Activated CD4-positive, alpha-beta T cell treated with anti-CD3 and anti-CD28 coated beads, Interleukin-10, Interleukin-2, amounts not matched to agents 100 ng/mL and 50 ng/mL, durations not matched to agents 16 hours and 8 hours (primary cell): Measurements from ENCODE around the gene KCNQ1.

Experiments used
- DNase-seq: peaks from one replicate; pipeline ENCODE4 v3.0.0-alpha.2; 2020

The KCNQ1 gene

DNA sequence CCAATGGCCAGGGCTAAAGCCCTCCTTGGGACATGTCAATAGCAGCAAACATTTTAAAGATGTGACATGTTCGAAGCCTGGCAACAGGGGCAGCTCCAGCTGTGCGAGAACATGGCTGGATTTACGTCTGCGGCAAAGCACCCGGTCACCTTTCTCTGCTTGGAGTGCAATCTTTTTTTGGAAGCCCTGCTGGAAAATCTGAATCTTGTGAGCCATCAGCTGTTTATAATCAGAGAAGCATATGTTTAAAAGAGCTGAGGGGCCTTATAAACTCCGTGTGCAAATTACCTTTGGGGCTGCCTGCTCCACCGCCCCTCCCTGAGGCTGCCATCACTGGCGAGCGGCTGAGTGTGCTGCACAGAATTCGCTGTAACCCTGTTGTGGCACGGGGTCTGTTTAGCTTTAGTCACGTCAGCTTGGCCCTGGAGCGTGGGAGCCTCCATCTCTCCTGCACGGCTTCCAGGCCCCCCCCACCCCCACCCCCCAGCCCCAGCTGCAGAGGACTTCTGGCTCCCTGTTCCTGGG is 264.0 kb downstream of the KCNQ1 start:
- DNase-seq, result no peak

DNA sequence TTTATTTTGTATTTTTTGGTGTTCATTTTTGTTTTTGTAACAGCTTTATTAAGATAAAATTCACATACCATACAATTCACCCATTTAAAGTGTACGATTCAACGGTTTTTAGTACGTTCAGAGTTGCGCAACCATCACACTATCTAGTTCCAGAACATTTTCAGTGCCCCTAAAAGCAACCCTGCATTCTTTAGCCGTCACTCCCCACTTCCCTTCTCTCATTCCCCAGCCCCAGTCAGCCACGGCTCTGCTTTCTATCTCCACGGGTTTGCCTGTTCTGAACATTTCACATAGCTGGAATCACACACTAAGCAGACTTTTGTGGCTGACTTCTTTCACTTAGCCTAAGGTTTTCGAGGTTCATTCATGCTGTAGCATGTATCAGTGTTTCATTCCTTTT is 264.6 kb downstream of the KCNQ1 start:
- no peak for DNase-seq

DNA sequence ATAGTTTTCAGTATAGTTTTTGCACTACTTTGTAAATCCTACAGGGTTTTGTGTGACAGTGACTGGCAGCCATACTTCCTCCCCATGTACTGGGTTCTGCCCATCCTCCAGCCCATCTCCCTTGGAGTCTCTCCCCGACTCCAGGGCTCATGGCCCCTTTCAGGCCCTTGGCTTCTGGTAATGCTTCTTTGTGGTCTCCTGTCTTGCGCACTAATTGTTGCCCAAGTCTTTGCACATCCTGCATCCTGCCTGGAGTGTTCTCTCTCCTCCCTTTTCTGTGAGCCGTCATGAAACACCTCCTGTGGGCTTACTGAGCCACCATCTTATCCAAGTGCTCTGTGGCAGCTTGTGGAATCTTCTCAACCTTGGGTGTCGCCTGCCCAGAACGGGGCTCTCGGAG is 266.4 kb downstream of the KCNQ1 start:
- no peak for DNase-seq

DNA sequence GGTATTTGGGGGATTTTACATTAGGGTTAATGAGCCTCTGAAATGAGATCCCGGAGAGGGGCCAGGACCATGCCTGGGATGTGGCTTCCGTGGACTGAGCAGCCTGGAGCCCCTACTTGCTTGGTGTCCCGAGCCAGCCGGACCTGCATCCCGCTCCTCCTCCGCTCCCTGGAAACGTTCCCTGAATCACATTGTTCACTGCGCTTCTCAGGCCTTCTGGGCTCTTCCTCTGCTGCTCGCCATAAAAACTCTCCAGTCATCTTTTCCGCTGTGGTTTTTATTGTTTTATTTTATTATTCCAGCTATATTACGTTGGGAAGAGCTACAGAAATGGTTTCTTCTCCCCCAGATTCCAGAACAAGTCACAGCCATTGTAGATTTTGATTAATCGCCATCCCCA is 268.3 kb downstream of the KCNQ1 start:
- DNase-seq, result no peak

DNA sequence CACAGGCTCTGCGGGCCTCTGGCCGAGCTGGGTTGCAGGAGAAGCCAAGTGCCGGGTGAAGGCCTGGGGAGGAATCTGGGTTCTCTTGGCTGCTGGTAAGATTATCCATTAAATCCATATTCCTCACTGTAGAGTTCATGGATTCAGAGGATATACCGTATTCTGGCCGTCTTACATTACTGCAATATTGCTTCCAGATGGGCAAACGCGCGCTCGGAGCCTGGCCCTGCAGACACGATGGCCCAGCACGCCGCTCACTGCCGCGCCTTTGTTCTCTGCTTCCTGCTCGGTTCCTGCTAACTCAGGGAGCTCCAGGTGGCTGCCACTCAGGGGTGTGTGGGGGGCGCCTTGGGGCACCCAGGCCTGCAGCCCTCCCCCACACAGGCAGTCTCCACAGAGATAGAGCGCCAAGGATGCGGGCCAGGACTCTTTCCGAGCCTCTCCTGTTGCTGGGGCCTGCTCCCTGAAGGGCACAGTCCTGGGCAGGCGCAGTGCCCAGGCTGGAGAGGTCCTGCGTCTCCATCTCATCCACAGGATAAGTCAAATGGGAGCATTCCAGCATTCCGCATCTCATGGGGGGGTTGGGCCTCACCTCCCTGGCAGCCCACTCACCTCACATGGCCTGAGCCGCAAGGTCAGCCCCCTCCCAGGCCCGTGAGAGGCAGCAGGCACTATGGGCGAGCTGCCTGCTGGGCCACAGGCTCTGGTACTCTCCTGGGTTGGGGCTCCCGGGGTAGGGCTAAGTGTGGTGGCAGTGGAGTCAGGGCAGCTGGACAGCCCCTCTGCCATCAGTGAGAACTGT is 269.1 kb downstream of the KCNQ1 start:
- DNase-seq, result no peak

DNA sequence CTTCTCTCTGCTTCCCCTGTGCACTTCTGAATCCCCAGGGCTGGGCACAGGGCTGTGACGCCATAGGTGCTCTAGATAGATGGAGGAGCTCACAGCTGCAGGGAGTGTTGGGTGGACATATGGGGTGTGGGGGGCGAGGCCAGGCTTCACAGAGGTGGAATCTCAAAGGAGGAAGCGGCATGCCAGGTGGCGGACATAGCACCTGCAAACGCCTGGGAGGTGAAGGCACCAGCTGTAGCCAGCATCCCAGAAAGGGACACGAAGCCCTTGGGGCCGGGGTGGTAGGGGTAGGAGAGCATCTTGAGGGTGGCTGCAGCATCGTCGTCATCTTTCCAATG is 269.6 kb downstream of the KCNQ1 start:
- no peak for DNase-seq

DNA sequence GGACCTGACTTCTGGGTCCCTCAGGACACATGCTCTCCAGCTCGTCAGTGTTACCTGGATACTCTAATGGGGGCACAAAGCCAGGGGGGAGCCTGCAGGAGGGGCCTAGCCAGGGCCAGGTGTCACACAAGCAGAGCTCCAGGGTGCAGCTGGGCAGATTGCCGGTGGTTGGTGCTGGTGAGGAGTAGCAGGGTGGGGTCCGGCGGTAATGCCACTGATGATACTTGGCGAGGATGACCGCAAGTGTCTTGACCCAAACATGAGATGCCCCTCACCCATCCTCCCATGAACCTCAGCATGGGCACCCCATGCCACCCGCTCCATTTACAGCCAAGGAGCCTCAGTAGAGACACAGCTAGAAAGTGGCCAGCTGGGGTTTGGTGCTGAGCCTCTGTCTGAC is 270.1 kb downstream of the KCNQ1 start:
- DNase-seq, result no peak

DNA sequence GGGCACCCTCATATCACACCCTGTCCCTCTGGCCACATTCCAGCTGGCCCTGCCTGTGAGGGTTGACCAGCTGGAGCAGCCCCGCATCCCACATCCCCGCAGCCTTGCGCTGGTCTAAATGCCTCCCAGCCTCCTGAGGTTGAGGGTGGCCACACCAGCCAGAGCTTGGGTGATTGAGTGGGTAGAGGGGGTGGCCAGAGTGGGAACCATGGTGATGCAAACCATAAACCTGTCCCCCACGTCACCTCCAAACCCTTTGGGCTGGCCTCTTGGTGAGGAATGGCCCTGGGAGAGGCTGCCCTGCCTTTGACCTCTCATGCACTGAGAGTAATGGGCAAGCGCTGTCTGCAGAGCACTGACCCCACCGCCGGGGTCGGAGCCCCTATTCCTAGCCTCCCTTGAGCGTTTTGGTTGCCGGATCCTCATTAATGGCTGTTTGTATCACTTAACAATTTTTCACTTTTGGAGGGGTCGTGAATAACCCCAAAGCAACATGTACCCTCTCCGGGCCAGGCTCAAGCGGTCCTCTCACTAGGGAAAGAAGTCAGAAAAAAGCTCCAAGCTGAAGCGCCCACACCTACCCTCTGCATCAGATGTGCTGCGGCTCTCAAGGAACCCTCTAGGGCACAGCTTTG is 271.0 kb downstream of the KCNQ1 start:
- DNase-seq, result no peak

DNA sequence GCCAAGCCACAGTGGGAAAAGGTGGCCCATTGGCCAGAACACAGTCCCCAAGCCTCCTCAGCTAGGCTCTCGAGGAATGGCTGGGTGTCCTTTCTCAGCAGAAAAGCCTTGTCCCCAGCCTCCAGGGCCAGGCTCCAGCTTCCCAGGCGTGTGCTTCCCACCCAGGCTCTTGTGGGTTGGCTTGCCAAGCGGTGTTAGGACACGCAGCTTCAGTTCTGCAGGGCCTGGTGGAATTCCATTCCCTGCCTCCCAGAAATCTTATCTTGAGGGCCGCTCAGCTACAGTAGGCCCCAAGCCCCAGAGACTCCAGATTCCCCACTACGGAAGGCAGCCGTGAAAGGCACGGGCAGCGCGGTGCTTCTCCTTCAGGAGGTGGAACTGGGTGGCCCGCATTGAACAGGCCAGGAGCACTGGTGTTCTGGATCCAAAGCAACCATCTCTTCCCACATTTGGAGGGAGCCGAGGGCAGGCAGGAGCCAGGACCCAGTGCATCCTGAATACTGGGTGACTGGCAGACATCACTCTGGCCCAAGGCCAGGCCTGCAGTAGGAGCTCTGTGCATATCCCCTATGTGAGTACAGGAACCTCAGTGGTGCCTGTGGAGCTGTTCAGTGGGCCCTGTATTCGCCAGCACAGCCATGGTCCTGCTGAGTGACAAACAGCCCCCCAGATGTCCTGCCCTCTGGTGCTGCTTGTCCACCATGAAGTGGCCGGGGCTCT is 271.7 kb downstream of the KCNQ1 start:
- DNase-seq, result no peak

DNA sequence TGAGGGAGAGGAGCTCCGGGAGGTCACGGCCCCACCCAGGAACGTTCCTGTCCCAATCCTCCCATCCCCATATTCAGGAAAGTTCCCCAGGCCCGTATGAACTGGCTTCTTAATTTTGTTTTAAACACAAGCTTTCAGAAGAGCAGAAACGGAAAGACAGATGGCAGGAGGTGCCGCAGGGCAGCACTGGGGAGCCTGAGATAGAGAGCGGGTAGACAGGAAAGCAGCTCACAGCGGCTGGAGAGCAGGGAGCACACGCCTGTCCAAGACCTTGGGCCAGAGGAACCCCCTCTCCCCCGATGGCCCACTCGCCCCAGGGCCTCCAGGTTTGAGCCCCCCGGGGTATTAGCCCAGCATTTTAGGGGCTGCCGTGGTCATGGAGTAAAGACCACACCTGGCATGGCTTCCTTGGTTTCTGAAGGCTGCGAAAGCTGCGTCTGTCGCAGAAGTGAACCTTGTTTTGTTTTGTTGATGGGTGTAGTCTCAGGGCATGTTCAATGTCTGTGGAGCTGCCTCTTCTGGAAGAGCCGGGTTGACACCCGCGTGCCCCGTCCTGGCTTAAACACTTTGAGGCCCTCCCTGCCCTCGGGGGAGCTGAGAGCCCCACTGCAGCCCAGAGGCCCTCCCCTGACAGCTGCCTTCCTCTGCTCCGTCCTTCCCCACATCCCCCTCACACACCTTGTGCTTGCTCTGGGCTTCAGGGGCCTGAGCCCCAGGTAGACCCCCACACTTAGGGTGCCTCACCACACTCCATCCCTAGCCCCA is 272.9 kb downstream of the KCNQ1 start:
- DNase-seq, result no peak

DNA sequence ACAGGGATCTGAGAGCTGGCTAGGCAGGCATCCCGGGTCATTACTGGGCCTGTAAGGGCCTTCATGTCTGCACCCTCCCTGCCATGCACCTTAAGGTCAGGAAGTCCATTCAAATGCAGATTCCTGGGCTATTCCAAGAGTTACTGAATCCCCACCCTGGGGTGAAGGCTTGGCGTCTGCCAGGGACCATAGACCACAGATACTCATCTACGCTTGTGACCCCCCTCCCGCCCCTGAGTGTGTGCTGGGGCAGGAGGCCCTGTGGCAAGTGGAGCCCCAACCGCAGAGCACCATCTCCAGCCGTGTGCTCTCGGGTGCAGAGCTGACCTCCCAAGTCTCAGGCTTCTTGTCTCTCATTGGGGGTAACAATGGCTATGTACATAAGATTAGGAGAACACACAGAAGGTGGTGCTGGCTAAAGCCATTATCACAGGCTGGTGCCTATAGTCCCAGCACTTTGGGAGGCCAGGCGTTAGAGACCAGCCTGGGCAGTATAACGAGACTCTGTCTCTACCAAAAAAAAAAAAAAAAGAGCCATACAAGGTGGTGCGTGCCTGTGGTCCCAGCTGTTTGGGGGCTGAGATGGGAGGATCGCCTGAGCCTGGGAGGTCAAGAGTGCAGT is 274.1 kb downstream of the KCNQ1 start:
- DNase-seq, result no peak

DNA sequence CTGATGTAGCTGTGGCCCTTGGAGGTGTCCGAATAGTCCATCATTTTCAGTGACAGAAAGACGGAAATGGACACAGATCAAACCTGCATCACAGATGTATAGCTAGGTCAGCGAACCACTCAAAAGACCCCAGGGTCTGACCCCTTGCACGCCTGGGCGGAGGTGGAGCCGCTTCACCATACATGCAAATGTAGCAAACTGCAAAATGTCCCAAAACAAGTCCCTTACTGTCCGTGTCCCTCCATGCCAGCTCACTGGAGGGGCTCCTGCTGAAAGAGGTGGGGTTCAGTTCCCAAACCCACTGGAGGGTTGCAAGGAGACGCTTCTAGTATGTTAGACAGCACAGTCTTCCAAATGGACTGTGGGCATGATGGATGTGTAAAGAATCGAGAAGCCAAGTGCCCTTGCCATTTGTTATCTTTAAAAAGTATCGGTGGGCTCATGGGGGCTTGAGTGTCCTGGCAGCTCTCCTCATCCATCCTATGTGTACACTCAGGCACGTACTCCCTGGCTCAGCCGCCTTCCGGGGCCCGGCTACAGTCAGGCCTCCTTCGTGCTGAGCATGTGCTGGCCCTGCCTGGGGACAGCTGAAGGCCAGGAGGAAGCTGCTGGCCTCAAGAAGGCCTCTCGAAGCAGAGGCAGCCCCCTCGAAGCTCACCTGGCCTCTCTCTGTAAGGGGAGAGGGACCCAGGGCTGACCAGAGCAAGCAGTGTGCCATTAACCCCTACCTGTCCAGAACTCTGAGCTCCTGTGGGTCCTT is 275.2 kb downstream of the KCNQ1 start:
- DNase-seq, result no peak

DNA sequence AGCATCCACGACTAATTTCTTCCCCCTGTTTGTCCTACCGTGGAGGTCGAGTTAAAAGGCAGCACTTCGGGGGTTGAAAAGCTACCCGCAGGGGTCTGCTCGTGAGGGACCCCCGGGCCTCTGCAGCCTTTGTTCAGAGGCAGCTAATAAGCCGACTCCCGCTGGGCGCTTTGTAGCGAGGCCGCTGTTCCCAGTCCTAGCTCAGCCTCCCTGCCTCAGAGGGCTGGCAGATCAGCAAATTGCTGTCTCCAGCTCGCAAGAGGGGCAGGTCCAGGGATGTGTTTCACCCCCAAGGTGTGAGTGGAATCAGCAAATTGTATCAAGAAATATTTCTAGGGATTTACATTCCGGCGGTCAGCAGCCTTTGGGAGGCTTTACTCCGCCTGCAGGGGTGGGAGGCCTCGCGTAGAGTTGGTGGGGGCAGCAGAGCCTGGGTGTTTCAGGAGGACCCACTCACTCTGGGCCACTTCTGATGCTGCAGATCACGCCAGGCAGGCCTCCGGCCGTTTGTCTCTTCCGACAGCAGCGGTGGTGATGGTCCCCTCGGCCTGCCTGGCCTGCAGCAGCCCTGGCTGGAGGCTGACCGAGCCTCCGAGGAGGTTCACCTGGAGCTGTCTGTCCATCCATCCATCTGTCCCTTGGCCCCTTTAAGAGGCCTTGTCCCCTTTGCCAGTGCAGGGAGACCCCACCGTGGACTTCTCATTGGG is 276.6 kb downstream of the KCNQ1 start:
- no peak for DNase-seq

DNA sequence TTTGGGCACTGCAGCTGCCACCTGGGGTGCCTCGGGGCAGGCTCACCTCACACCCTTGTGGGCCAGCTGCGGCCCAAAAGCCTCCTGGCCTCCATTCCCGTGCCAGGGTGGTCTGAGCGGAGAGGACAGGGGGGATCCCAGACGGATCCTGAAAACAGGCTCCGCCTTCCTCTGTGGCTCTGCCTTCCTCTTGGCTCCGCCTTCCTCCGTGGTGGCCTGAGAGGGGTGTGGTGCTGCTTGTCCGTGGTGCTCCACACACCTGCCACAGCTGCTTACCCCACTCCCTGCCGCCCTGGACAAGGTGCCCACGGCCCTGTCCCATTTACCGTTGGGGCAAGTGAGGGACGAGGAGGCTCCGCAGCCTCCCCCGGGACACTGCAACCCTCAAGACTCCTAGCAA is 278.1 kb downstream of the KCNQ1 start:
- no peak for DNase-seq

DNA sequence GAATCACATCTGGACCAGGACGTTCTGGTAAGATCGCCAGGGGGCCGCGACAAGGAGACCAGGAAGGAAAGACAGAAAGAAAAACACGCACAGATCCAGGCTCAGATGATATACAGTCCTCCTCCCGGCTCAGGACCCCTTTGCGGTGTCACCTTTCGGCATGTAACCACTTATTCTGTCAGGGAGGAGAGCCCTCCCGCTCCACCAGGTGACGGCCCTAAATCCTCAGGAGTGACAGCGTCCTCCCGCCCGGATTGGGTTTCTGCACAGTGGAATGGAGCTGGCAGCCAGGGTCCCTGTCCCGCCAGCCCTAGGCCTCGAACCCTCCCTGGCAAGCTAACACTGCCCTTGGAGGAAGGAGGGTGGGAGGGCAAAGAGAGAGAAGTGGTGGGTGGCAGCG is 279.3 kb downstream of the KCNQ1 start:
- no peak for DNase-seq

DNA sequence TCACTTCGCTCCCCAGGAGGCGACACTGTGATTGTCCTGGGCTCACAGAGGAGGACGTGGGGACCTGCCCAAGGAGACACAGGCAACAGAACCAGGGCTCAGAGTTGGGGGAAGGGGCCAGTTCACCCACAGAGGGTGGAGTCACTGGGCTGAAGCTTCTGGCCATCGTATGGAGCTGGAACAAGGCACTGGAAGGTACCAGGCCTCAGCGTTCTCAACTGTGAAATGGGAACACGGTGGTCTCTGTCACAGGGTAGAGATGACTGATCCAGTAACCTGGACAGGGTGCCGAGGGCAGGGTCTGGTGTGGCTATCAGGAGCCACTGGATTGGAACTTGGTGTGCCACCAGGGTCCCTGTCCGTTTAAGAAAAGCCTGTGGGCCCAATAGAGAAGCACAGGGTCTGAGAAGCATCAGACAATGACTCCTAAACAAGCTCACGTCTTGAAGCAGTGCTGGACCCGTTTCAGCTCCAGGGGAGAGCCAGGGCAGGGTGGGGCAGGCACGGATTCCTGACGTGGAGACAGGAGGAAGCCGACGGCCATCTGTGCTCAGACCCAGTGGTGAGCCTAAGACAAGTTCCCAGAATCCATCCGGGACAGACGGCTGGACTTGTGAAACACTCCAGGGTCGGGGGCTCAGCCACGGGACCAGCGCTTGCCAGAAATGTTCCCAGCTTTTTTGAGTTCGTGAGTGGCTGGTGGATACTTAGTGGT is 280.0 kb downstream of the KCNQ1 start:
- no peak for DNase-seq

DNA sequence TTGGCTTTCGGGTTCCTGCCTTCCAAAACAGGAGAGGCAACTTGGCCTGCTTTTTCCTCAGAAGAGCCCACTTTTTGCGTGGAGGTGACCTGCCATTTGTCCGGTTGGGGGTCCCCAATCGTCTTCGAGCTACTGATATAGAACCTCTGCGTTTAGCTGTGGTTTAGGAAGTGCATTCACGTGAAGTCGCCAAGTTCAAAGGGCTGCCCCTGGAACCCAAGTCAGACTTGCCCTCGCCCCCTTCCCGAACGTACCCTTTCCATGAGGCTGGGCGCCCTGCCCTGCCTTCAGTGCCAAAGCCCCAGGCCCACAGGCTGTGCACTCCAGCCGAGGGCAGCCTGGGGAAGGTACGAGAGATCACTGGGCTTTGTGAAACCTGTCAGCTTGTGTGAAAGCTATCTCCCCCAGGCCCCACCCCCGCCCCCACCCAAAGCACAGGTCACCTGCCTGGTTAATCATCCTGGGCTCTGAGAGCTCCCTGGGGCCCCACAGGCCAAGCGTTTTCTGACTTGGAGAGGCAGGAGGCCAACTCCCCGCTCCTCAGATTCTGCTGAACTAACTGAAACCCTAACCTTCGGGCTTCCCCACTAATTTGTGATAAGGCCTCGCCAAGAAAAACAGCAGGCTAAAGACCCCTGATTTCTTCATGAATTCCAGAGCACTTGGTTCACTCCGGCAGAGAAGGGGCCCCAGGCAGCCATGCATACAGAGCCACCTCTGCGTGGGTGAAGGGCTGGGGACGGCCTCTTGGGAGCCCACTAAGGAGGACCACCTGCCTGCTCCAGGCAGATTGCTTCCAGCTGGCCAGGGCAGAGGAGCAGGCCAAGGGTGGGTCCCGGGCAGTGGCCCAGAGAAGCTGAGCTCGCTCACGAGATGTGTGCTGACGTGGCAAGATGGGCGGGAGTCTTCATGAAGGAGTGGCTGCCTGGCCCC is 280.8 kb downstream of the KCNQ1 start:
- DNase-seq, result no peak

DNA sequence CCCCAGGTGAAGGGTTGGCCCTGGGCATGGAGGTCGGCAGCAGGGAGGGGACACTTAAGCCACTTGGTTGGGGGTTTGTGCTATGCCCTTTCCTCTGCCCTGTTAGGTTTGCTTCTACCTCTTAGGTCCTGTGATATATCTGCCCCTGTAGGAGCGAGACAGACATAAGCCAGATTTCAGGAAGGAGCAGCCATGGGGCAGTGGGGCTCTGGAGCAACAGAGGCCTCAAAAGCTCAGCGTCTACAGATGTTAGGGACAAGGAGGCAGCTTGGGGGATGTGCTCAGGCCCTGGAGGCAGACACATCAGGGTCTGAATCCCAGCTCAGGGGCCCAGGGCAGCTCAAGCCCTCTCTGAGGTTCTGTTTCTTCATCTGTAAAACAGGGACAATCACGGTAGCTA is 282.2 kb downstream of the KCNQ1 start:
- no peak for DNase-seq

DNA sequence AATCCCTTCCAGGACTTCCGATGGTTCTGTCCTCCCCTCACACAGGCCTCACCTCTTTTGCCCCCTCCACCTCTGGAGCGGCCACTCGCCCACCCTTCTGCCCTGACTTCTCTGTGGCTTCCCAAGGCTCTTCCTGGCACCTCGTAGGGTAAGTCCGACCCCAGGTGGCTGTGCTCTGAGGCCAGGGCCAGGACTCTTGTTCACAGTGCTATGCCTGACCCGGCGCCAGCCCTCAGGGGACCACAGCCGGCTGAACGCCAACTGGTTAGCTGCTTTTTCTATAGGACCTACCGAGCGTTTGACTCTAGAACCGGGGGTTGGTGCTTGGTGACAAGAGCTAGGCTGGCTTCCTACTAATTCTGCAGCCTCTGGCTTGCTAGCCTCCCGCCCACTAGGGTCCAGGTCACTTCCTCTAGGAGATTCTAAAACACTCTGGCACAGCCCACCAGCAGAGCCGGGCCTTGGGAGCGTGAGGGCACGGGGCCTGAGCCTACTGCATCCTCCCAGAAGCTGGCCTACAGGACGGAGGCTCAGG is 283.4 kb downstream of the KCNQ1 start:
- no peak for DNase-seq
